HG03460 (cell line): ENCODE results near the gene ABLIM1.

Experiments
- ATAC-seq: cut with Tn5 transposase; IDR thresholded peaks from one replicate; pipeline ENCODE4 v1.9.1; 2021; ENCODE audit not compliant: unreplicated experiment

Gene ABLIM1

DNA sequence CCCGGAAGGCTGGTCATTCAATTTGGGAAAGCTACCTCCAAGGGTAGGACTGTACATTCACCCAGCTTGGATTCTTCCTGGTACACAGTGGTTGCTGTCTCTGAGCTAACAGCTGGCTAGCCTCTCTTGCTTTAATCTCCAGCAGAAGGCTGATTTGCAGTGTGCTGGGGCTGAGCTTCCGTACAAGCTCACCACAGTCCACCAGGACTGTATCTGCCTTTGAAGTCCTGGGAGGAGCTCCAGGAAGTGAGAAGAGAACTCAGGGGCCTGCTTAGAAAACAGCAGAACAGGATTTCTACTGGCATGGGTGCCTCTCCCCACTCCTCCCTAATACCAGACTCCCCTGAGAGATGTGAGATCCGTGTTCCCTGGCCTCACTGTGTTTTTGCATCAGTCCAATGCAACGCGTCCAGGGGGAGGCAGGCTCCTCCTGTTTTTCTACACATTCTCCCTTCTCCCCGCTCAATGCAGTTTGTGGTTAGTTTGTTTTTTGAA, 260.4 kb downstream of the ABLIM1 start:
- ATAC-seq: no peak

DNA sequence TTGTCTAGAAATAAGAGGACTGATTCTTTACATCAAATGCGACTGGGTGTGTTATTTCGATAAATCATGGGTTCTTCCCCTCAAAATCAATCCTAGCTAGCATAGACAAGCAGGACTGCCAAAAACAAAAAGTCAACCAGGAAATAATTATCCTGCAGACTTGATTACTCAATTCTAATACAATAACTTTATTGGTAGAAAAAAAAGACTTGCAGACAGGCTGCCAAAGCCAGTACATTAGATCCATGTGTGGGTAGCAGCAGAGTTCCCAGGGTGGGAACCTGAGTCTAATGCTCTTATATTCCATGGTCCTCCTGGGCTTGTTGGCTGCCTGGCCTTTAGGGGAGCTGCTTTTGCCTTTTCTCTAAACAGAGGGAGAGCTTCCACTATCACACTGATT, 261.6 kb downstream of the ABLIM1 start:
- ATAC-seq: no peak

DNA sequence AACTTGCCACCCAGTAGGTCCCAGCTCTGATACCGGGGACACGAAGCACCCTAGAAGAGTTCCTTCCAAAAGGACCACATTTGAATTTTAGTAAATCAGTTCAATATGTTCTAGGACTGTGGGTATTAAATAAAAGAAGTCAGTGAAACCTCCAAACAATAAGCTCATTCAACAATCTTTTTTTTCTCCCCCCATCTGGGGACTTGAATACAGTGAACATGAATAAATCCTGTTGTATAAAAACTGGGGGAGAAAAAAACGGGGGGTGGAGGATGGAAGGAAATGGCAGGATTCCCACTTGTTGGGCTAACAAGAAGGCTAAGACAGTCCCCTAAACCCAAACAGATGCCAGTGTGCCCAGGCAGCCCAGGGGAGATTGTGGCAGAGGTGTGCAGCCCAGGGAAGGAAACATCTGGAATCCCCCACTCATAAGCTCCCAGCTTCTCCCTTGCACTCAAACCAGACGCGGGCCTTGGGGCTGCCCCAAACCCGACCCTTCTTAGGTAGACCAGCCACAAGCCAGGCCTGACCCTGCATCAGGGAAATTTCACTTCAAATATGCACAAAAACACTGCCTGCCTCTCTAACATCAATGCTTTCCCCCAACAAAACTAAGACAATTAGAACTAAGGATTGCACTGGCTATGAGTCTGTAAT, 262.6 kb downstream of the ABLIM1 start:
- ATAC-seq: no peak

DNA sequence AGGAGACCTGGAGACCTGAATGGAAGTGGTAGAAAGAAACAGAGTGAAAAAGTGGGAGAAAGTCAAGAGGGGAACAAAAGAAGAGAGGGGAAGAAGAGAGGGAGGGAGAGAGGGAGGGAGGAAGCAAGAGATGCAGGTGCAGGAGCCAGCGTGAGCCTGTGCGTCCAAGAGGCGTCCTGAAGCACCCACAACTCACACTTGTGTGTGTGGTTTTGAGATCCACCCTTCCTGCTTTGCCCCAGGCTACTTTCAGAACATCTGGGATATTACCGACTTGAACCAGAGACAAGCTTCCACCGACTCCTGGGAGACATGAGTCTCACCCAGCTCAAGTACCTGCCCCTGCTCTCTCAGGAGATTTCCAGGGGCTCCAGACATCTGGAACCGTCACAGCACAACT, 263.5 kb downstream of the ABLIM1 start:
- no peak for ATAC-seq

DNA sequence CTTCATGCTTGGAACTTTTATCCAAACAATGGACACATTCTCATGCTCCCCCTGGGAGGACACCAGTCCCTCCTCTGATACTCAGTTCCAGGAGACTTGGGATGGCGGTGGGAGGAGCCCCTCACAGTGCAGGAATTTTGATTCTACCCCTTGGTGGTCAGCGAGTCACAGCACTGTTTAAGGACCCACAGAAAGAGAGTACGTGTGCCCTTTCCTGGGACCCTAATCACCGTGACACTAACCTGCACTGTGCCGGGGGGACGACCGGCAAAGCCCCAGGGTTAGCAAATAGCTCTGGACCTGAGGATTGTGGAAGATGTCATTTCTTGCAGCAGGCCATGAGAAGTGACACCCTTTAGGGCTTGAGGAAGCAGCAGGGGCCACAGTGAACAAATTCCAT, 264.2 kb downstream of the ABLIM1 start:
- ATAC-seq: no peak

DNA sequence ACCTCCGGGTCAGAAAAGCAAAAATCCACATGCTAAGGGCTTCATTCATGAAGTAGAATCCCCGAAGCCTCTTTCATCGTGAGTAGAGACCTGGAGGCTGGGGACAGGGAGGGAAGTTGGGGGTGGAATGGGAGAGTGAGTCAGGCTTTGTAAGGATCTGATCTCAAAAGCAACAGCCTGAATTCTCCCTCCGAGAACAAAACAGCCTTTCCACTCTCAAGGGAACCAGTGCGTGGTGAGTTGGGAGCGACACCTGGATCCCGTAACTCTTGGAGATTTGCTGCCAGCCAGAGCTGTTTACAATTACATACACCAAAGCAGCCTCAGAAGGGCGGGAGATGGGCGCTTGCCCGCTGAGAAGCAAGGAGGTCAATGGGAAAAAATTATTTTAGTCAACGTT, 264.6 kb downstream of the ABLIM1 start:
- no peak for ATAC-seq

DNA sequence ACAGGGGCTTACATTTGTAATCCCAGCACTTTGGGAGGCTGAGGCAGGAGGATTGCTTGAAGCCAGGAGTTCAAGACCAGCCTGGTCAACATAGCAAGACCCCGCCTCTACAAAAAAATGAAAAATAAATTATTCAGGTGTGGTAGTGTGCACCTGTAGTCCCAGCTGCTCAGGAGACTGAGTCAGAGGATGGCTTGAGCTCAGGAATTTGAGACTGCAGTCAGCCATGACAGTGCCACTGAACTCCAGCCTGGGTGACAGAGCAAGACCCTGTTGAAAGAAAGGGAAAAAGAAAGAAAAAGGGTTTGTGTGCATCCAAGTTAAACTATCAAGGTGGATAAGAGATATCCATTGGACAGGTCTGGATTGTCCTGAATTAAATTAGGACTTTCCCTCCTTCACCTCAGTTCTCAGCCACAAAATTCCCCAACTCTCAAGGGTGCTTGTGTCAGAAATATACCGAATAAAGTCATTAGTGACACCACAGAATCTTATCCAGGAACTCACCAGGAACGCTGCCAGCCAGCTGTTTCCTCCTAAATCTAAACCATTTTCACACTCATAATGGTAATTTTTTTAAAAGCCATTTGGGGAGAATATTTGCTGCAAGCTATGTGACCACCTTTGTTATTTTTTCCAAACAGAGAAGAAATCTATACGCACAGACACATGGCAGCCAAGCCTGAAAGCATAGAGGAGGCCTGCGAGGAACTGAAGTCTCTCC, 265.8 kb downstream of the ABLIM1 start:
- no peak for ATAC-seq

DNA sequence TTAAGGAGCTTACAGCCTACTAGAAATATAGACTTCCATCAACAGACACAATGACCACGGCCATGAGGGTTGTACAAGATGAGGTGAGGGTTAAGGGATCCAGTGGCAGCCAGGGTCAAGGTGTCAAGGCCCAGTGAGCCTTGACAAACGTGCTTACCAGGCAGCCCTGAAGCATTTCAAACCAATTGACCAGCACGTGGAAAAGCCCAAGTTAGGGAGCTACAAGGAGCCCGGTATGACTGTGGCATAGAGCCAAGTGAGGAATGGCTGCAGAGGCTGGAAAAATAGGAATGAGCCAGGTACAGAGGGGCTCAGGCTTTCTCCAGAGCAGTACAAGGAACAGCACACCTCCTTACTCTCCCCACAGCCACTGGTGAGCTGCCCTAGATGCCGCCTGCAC, 266.5 kb downstream of the ABLIM1 start:
- no peak for ATAC-seq

DNA sequence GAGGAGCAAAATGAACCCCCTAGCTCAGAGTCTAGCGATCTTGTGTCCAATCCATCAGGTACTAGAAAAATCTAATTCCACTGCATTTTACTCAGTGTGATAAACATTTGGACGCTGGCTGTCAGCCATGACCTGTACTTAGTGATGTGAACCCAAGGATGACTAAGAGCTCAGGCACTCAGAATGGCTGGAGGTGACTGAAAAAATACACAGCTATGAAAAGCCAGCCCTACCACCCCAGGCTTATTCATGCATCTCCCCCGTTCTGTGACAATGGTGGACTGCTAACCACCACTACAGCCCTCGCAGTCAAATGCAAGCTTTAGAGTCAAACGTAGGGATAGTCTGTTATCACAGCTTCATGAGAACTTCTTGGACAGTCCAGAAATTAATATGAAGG, 268.6 kb downstream of the ABLIM1 start:
- no peak for ATAC-seq

DNA sequence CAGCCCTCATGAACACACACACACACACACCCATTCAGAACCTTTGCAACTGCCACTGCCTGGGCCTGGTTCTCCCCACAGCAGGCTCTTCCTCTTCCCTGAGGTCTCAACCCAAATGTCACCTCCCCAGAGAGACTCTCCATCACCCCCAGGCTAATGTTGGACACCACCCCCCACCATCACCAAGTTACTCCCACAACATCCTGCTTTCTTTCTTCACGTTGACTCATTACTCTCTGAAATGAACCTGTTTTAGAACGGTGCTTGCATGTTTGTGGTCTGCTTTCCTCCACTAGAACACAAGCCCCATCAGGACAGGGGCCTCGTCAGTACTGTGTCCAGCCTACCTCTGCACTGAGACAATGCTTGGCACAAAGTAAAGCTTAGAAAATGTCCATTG, 269.8 kb downstream of the ABLIM1 start:
- peak; percentile 53 for ATAC-seq

DNA sequence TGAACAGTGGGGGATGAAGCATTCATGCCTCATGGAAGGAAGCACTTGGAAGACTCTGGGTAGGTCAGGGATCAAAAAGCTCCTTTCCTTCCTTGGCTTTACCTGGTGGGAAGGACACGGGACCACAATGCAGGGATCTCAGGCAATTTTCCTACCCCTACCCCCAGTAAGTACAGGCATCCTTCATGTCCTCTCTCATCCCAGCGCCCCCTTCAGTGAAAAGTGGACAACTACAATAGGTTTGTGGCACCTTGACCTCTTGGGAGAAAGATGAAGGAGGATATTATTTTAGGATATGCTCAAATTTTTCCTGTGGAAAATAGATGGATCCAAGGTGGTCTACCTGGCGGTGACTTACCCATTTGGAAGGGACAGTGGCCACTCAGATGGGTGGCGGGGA, 270.3 kb downstream of the ABLIM1 start:
- no peak for ATAC-seq

DNA sequence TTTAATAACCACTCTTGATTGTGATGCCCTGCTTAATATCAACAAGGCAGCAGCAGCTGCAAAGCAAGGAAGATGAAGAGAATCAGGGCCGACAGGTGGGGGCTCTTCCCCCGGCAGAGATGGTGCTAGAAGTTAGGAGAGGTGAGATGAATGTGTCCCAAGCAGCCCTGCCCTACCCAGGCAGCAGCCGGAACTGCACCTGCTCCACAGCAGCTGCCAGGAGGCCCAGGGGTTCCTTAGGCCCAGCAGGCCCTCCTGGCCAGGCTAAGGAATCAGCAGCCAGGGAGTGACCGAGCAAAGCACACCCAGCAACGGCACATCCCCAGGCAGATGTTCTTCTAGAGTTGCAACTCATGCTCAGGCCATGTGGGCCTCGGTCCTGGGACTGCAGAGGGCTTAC, 271.6 kb downstream of the ABLIM1 start:
- no peak for ATAC-seq

DNA sequence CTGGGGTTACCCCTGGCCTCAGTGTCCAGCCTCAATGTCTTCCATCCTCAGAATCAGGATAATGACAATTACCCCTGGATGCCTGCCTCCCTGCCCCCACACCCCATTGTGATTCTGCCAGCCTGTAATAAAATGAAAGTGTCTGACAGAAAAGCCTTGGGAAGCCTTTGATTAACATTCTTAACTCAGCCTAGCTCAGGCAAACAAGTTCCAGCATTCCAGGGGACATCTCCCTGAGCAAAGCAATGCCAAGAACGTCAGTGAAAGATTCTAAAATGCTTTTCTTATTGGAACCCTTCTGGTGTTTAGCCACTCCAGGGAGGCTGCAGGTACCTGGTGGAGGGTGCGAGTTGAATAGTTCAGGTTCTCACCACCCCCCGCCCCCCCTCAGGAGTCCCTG, 272.5 kb downstream of the ABLIM1 start:
- ATAC-seq: no peak

DNA sequence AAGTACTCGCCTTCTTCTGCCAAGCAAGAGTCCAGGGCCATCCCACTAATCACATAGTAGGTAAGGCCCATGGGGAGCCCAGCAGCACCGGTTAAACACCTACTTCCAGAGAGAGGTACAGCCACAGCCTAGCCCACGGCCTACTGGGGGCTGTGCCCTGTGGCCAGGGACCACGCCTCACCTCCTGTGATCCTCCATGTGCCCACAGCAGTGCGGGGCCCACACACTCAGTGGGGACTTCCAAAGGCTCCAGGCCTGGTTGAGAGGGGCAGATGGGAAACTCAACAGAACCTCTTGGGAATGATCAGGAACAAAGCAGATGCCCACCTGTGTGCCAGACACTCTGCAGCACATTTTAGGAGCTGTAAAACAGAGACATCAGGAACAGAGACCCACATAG, 273.5 kb downstream of the ABLIM1 start:
- ATAC-seq: no peak

DNA sequence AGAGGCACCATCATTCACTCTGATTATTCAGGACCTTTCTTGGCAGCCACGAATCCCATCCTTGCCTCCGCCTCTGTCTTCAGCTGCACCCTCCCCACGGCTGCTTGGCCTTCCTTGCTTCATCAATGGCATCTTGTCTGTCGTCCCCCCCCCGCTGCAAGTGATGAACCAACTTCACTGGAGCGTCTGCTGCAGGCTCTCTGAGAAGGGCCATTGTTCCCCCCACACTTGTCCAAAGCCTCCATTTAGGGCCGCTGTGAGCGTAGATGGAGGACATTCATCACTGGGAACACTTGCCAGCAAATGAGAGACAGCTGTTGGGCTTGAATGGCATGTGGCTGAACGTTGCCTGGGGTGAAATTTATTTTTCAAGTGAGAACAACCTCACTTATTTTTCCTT, 273.9 kb downstream of the ABLIM1 start:
- no peak for ATAC-seq
